Neural progenitor cell (in vitro differentiated cells): ENCODE measurements around the gene PAX7. TPM values are rescaled to one million over a fixed set of nuclear protein-coding genes. Genes with fewer than 3 reads are reported as not detected.

Source experiments
- DNase-seq: peaks from one replicate; pipeline ENCODE4 v3.0.0-alpha.2; 2016; ENCODE audit warnings: low spot score
- H2AFZ ChIP-seq: fragments of 200-600 bp; sonication (generic); replicated peaks from 2 replicates; pipeline ENCODE4 v1.6.1; 2016; ENCODE audit warnings: antibody characterized with exemption
- H3F3A ChIP-seq: fragments of 200-600 bp; sonication (generic); 2 replicates; pipeline ENCODE4 v1.6.1; 2016; ENCODE audit warnings: antibody characterized with exemption, low read depth
- H3K27ac ChIP-seq: fragments of 200-600 bp; sonication (generic); 2 replicates; pipeline ENCODE4 v1.5.1; 2016; ENCODE audit warnings: mild to moderate bottlenecking
- H3K27me3 ChIP-seq: fragments of 200-600 bp; sonication (generic); 2 replicates; pipeline ENCODE4 v1.6.1; 2016; ENCODE audit warnings: mild to moderate bottlenecking, moderate library complexity
- H3K36me3 ChIP-seq: fragments of 200-600 bp; sonication (generic); 2 replicates; pipeline ENCODE4 v1.5.1; 2016
- H3K4me1 ChIP-seq: fragments of 200-600 bp; sonication (generic); 2 replicates; pipeline ENCODE4 v1.6.1; 2016; ENCODE audit warnings: mixed run types
- H3K4me2 ChIP-seq: fragments of 200-600 bp; sonication (generic); 2 replicates; pipeline ENCODE4 v1.6.1; 2016
- H3K4me3 ChIP-seq: fragments of 200-600 bp; sonication (generic); 2 replicates; pipeline ENCODE4 v1.5.1; 2016
- H3K79me2 ChIP-seq: fragments of 200-600 bp; sonication (generic); 2 replicates; pipeline ENCODE4 v1.6.1; 2016; ENCODE audit warnings: low read depth
- H3K9ac ChIP-seq: fragments of 200-600 bp; sonication (generic); 2 replicates; pipeline ENCODE4 v1.6.1; 2016
- H3K9me3 ChIP-seq: fragments of 200-600 bp; sonication (generic); 2 replicates; pipeline ENCODE4 v1.5.1; 2016; ENCODE audit warnings: low read depth
- H4K20me1 ChIP-seq: fragments of 200-600 bp; sonication (generic); 2 replicates; pipeline ENCODE4 v1.6.1; 2016; ENCODE audit warnings: low read depth
- H3K27ac Mint-ChIP-seq: 3 replicates; pipeline ENCODE4 v1.8.0; 2021; ENCODE audit warnings: mixed read lengths
- H3K27me3 Mint-ChIP-seq: 2 replicates; pipeline ENCODE4 v1.8.0; 2022; ENCODE audit warnings: low read depth, mild to moderate bottlenecking, inconsistent platforms, moderate library complexity, mixed read lengths; ENCODE audit not compliant: insufficient read depth
- H3K36me3 Mint-ChIP-seq: 3 replicates; pipeline ENCODE4 v1.8.0; 2021; ENCODE audit warnings: mixed read lengths
- H3K4me1 Mint-ChIP-seq: 3 replicates; pipeline ENCODE4 v1.8.0; 2021; ENCODE audit warnings: mixed read lengths
- H3K4me3 Mint-ChIP-seq: 3 replicates; pipeline ENCODE4 v1.8.0; 2021; ENCODE audit warnings: mild to moderate bottlenecking, moderate library complexity, mixed read lengths
- H3K9me3 Mint-ChIP-seq: 3 replicates; pipeline ENCODE4 v1.8.0; 2020; ENCODE audit warnings: mixed read lengths
- EZH2 ChIP-seq: fragments of 200-600 bp; sonication (generic); IDR thresholded peaks from 2 replicates; pipeline ENCODE4 v1.6.1; 2017; ENCODE audit warnings: antibody characterized with exemption, mild to moderate bottlenecking, moderate library complexity
- EZH2phosphoT487 ChIP-seq: fragments of 200-600 bp; sonication (generic); IDR thresholded peaks from 2 replicates; pipeline ENCODE4 v1.6.1; 2017; ENCODE audit warnings: antibody characterized with exemption
- total RNA-seq: library from RNA; depleted of rRNA; stranded (reverse); fragments of >200 nt; gene quantifications from 2 replicates; pipeline ENCODE4 v1.2.3, GENCODE V29; 2015; ENCODE audit warnings: low replicate concordance
- TF ChIP-seq, protein P1 (sequence below): fragments of 200-600 bp; sonication (generic); IDR thresholded peaks from 2 replicates; pipeline ENCODE4 v1.5.1; 2017; ENCODE audit warnings: antibody characterized with exemption, mild to moderate bottlenecking

The PAX7 gene
- total RNA-seq, 1 donor from 2014 or later, result 0.06 TPM

DNA sequence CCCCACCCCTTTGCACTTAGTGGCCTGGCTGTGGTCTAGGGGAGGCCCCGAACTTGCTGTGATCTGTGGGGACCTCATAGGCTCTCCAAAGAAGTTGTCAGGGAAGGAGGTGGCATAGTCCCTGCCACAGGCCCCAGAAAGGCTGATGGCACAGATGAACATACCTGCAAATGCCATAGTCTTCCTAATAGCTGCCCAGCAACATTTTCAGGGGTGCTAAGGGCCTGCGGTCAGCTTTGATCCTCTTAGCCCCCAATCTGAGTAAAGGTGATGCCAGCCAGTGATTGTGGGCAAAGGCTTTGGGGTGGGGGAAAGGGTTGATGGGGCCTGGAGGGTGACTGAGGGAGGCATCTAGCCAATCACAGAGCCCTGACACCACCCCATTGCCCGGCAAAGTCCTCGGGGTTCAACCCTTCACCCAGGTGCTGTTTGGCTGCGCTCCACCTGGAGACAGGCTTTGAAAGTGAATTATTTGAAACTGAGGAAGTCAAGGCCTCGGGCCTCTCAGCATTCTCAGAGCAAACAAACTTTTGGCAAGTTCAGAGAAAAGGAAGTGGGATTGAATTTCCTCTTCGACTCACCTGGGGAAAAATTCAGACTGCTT, 35.8 kb downstream of the PAX7 start:
- Mint-ChIP-seq H3K36me3 (no peaks in the 10 kb centered on the region), H3K4me1 (peaks cover 17% of the 10 kb centered on the region), H3K27me3 (peaks cover 15% of the 10 kb centered on the region), H3K4me3 (no peak overlapping the region), H3K9me3 (no peaks in the 10 kb centered on the region), H3K27ac (no peak overlapping the region)
- Histone ChIP-seq H3K27ac (no peak overlapping the region), H2AFZ (no peak overlapping the region), H3K4me2 (no peak overlapping the region), H3K9ac (no peak overlapping the region), H3K4me1 (peaks cover 11% of the 10 kb centered on the region), H3K27me3 (peaks cover 87% of the 10 kb centered on the region), H3F3A (peaks cover 3% of the 10 kb centered on the region), H4K20me1 (peaks cover 9% of the 10 kb centered on the region), H3K79me2 (no peaks in the 10 kb centered on the region), H3K4me3 (no peak overlapping the region), H3K9me3 (no peaks in the 10 kb centered on the region), H3K36me3 (no peaks in the 10 kb centered on the region)
- DNase-seq, result no peak
- TF ChIP-seq, protein P1, sequence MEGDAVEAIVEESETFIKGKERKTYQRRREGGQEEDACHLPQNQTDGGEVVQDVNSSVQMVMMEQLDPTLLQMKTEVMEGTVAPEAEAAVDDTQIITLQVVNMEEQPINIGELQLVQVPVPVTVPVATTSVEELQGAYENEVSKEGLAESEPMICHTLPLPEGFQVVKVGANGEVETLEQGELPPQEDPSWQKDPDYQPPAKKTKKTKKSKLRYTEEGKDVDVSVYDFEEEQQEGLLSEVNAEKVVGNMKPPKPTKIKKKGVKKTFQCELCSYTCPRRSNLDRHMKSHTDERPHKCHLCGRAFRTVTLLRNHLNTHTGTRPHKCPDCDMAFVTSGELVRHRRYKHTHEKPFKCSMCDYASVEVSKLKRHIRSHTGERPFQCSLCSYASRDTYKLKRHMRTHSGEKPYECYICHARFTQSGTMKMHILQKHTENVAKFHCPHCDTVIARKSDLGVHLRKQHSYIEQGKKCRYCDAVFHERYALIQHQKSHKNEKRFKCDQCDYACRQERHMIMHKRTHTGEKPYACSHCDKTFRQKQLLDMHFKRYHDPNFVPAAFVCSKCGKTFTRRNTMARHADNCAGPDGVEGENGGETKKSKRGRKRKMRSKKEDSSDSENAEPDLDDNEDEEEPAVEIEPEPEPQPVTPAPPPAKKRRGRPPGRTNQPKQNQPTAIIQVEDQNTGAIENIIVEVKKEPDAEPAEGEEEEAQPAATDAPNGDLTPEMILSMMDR, result no peak
- TF ChIP-seq EZH2phosphoT487, result no peak
- TF ChIP-seq EZH2, result no peak

DNA sequence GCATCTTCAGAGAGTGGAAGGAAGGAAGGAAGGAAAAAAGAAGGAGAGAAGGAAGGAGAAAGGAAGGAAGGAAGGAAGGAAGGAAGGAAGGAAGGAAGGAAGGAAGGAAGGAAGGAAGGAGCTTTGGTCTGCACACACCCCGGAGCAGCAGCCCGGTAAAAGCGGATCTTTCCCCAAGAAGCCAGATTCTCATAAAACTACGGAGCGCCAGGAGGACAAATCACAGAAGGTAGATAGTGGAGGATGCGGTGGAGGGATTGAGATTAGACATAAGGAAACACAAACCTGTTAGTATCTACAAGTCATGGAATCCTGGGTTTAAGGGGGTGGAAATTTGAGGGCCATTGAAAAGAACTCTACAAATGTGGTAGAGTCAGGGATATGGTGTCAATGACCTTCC, 36.7 kb downstream of the PAX7 start:
- no peak for DNase-seq
- Mint-ChIP-seq H3K36me3 (no peaks in the 10 kb centered on the region), H3K27ac (no peak overlapping the region), H3K27me3 (peaks cover 15% of the 10 kb centered on the region), H3K4me1 (peaks cover 10% of the 10 kb centered on the region), H3K9me3 (no peaks in the 10 kb centered on the region), H3K4me3 (no peak overlapping the region)
- peaks cover 2% of the 10 kb centered on the region for H3K4me1 ChIP-seq
- no peak overlapping the region for H3K4me2 ChIP-seq
- H3K36me3 ChIP-seq, result no peaks in the 10 kb centered on the region
- no peak overlapping the region for H3K4me3 ChIP-seq
- H3F3A ChIP-seq, result no peaks in the 10 kb centered on the region
- H3K27ac ChIP-seq, result no peak overlapping the region
- peaks cover 87% of the 10 kb centered on the region for H3K27me3 ChIP-seq
- no peaks in the 10 kb centered on the region for H3K9me3 ChIP-seq
- no peak overlapping the region for H3K9ac ChIP-seq
- TF ChIP-seq EZH2phosphoT487 (no peak), EZH2 (no peak)
- TF ChIP-seq, protein P1, result no peak
- no peak overlapping the region for H2AFZ ChIP-seq
- H4K20me1 ChIP-seq, result no peaks in the 10 kb centered on the region
- H3K79me2 ChIP-seq, result no peaks in the 10 kb centered on the region

DNA sequence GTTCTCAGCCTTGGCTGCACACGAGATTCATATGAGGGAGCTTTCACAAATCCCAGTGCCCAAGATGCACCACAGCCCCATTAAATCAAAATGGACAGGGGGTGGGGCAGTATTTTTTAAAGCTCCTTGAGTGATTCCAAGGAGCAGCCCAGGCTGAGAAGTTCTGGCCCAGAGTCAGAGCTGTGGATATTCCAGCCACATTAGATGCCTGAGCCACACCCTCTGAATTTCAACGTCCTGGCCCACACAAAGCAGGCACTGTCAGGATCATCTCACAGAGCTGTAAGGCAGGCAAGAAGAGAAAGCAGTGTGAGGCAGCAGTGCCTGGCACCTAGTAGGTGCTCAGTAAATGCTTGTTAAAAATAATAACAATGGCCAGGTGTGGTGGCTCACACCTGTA, 37.4 kb downstream of the PAX7 start:
- H3F3A ChIP-seq, result no peaks in the 10 kb centered on the region
- H2AFZ ChIP-seq, result no peak overlapping the region
- no peaks in the 10 kb centered on the region for H3K4me1 ChIP-seq
- TF ChIP-seq EZH2phosphoT487, result no peak
- TF ChIP-seq, protein P1, result no peak
- no peak for TF ChIP-seq EZH2
- H3K4me3 Mint-ChIP-seq, result no peak overlapping the region
- H4K20me1 ChIP-seq, result no peaks in the 10 kb centered on the region
- no peaks in the 10 kb centered on the region for H3K36me3 Mint-ChIP-seq
- no peaks in the 10 kb centered on the region for H3K9me3 Mint-ChIP-seq
- H3K27me3 Mint-ChIP-seq, result peaks cover 19% of the 10 kb centered on the region
- no peak overlapping the region for H3K4me3 ChIP-seq
- H3K9ac ChIP-seq, result no peak overlapping the region
- H3K27ac ChIP-seq, result no peak overlapping the region
- no peaks in the 10 kb centered on the region for H3K36me3 ChIP-seq
- peaks cover 11% of the 10 kb centered on the region for H3K4me1 Mint-ChIP-seq
- H3K9me3 ChIP-seq, result no peaks in the 10 kb centered on the region
- DNase-seq, result no peak
- peaks cover 87% of the 10 kb centered on the region for H3K27me3 ChIP-seq
- H3K79me2 ChIP-seq, result no peaks in the 10 kb centered on the region
- H3K27ac Mint-ChIP-seq, result no peak overlapping the region
- H3K4me2 ChIP-seq, result no peak overlapping the region
